ENCODE measurements around the gene KLHL7. TPM values are rescaled to one million over a fixed set of nuclear protein-coding genes. Genes with fewer than 3 reads are reported as not detected.

KLHL7 gene
- total RNA-seq, 2 experiments from 2014 or later, result 18.1 to 20.8 TPM

DNA sequence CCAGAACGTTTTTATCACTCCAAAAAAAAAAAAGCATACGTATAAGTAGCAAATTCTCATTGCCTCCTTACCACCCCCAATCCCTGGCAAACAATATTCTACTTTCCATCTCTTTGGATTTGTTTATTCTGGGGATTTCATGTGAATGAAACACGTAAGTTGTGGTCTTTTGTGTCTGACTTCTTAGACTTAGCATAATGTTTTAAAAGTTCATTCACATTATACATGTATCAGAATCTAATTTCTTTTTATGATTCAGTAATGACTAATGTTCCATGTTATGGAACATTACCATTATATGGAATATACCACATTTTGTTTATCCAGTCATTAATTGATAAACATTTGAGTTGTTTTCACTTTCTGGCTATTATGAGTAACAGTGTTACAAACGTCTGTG is 12.5 kb upstream of the KLHL7 start:
- intact Hi-C loops (cut with DNase I, micrococcal nuclease), result no loop called here
- H3K27ac Mint-ChIP-seq, result no peak overlapping the region
- ATAC-seq (no peak), DNase-seq (no peak)
- POLR2A ChIA-PET, result no interaction called here
- H3K4me1 Mint-ChIP-seq, result no peaks in the 10 kb centered on the region
- CTCF ChIA-PET, result interaction anchor here (0.6 kb wide), 1 partner anchor 1265 kb away, joined by 3 read pairs; no protein-coding TSS in a partner anchor
- H3K9me3 Mint-ChIP-seq (ENCODE audit: low read depth), result no peaks in the 10 kb centered on the region
- no peak overlapping the region for H3K4me3 Mint-ChIP-seq
- no peaks in the 10 kb centered on the region for H3K27me3 Mint-ChIP-seq
- H3K36me3 Mint-ChIP-seq (ENCODE audit: low read depth), result peaks cover 2% of the 10 kb centered on the region

GRCh38 chr7:23093546-23093945 is 12.0 kb upstream of the KLHL7 start:
- POLR2A ChIA-PET, result no interaction called here
- intact Hi-C loops (cut with DNase I, micrococcal nuclease), result no loop called here
- CTCF ChIA-PET, result no interaction called here
- Mint-ChIP-seq H3K9me3 (ENCODE audit: low read depth) (no peaks in the 10 kb centered on the region), H3K4me1 (no peaks in the 10 kb centered on the region), H3K27me3 (no peaks in the 10 kb centered on the region), H3K27ac (no peak overlapping the region), H3K4me3 (no peak overlapping the region), H3K36me3 (ENCODE audit: low read depth) (peaks cover 2% of the 10 kb centered on the region)
- DNase-seq (no peak), ATAC-seq (no peak)

GRCh38 chr7:23096518-23097290 is 8.9 kb upstream of the KLHL7 start:
- no peak overlapping the region for H3K4me3 Mint-ChIP-seq
- ATAC-seq (no peak), DNase-seq (no peak)
- H3K36me3 Mint-ChIP-seq (ENCODE audit: low read depth), result peaks cover 2% of the 10 kb centered on the region
- intact Hi-C loops (cut with DNase I, micrococcal nuclease), result no loop called here
- no peaks in the 10 kb centered on the region for H3K9me3 Mint-ChIP-seq (ENCODE audit: low read depth)
- H3K4me1 Mint-ChIP-seq, result no peaks in the 10 kb centered on the region
- H3K27ac Mint-ChIP-seq, result no peak overlapping the region
- POLR2A ChIA-PET, result interaction anchor here (0.5 kb wide), 1 partner anchor 364 kb away, joined by 6 read pairs; no protein-coding TSS in a partner anchor
- H3K27me3 Mint-ChIP-seq, result no peaks in the 10 kb centered on the region
- CTCF ChIA-PET, result interaction anchor here (1.6 to 4.0 kb wide), 2 partner anchors 9 to 10 kb away, joined by 5 to 22 read pairs; partner anchors contain the start of gene KLHL7

GRCh38 chr7:23098029-23098428 is 7.6 kb upstream of the KLHL7 start:
- CTCF ChIA-PET, result interaction anchor here (0.6 to 4.0 kb wide), 4 partner anchors 8 to 316 kb away, joined by 3 to 22 read pairs (median 5); partner anchors contain the start of gene KLHL7
- no peak overlapping the region for H3K27ac Mint-ChIP-seq
- intact Hi-C loops (cut with DNase I, micrococcal nuclease), result no loop called here
- H3K4me3 Mint-ChIP-seq, result no peak overlapping the region
- no peaks in the 10 kb centered on the region for H3K27me3 Mint-ChIP-seq
- H3K9me3 Mint-ChIP-seq (ENCODE audit: low read depth), result no peaks in the 10 kb centered on the region
- peaks cover 2% of the 10 kb centered on the region for H3K36me3 Mint-ChIP-seq (ENCODE audit: low read depth)
- DNase-seq (no peak), ATAC-seq (no peak)
- POLR2A ChIA-PET, result no interaction called here
- no peaks in the 10 kb centered on the region for H3K4me1 Mint-ChIP-seq

- H3K27ac Mint-ChIP-seq, result no peak overlapping the region
- intact Hi-C loops (cut with DNase I, micrococcal nuclease), result no loop called here
- no peaks in the 10 kb centered on the region for H3K9me3 Mint-ChIP-seq (ENCODE audit: low read depth)
- no peaks in the 10 kb centered on the region for H3K4me1 Mint-ChIP-seq
- ATAC-seq, result no peak
- no peak for DNase-seq
- H3K36me3 Mint-ChIP-seq (ENCODE audit: low read depth), result peaks cover 2% of the 10 kb centered on the region
- POLR2A ChIA-PET, result interaction anchor here (0.6 kb wide), 1 partner anchor 65 kb away, joined by 3 read pairs; no protein-coding TSS in a partner anchor
- H3K4me3 Mint-ChIP-seq, result no peak overlapping the region
- no peaks in the 10 kb centered on the region for H3K27me3 Mint-ChIP-seq
- CTCF ChIA-PET, result interaction anchor here (0.6 to 4.0 kb wide), 6 partner anchors 7 to 316 kb away, joined by 3 to 22 read pairs (median 4); partner anchors contain the start of gene KLHL7
Observed at GRCh38 chr7:23098460-23098859, 7.1 kb upstream of the KLHL7 start.

GRCh38 chr7:23100697-23101096 is 4.9 kb upstream of the KLHL7 start:
- Mint-ChIP-seq H3K27me3 (no peaks in the 10 kb centered on the region), H3K4me3 (no peak overlapping the region), H3K9me3 (ENCODE audit: low read depth) (no peaks in the 10 kb centered on the region), H3K36me3 (ENCODE audit: low read depth) (peaks cover 2% of the 10 kb centered on the region), H3K27ac (no peak overlapping the region), H3K4me1 (no peaks in the 10 kb centered on the region)
- intact Hi-C loops (cut with DNase I, micrococcal nuclease), result loop anchor here in 1 of 2 experiments (10.0 kb wide), 1 partner anchor 434 kb away; the partner anchor contains the start of gene TRA2A
- no peak for DNase-seq
- no peak for ATAC-seq
- ChIA-PET POLR2A (no interaction called here), CTCF (interaction anchor here (0.6 to 1.3 kb wide), 2 partner anchors 12 to 15 kb away, joined by 3 read pairs; no protein-coding TSS in a partner anchor)

DNA sequence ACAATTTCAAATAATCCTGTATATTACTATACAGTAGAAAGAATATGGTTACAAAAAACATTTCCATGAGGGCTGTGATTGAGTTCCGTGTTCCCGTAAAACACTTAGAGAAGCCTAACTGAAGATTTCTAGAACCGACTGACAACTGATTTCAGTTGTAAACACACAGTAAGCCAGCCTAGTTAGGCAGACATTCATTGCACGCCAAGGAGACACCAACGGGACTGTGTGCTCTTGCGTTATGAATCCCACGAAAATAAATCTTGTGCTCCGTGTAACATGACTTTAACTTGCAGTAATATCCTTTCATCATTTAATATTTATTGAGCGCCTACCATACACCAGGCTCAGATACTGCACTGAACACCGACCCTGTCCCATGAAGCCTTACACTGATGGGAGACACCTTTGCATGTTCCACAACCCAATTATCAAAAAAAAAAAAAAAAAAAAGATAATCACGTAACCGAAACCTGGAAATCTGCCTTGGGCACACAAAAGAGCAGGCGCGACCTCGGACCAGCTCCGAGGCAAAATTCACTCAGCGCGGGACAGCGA is 420 bp upstream of the KLHL7 start:
- peaks cover 2% of the 10 kb centered on the region for H3K36me3 Mint-ChIP-seq (ENCODE audit: low read depth)
- peaks cover 32% of the 10 kb centered on the region for H3K4me1 Mint-ChIP-seq
- H3K9me3 Mint-ChIP-seq (ENCODE audit: low read depth), result no peaks in the 10 kb centered on the region
- H3K27me3 Mint-ChIP-seq, result no peaks in the 10 kb centered on the region
- ATAC-seq (peak; percentile 36), DNase-seq (peak; percentile 9)
- ChIA-PET CTCF (interaction anchor here (0.9 to 2.2 kb wide), 8 partner anchors 7 to 323 kb away, joined by 4 to 9 read pairs (median 5); partner anchors contain the start of gene TOMM7), POLR2A (interaction anchor here (0.6 to 0.7 kb wide), 2 partner anchors 15 to 1813 kb away, joined by 3 to 4 read pairs; no protein-coding TSS in a partner anchor)
- intact Hi-C loops (cut with DNase I, micrococcal nuclease), result loop anchor here (1.0 to 10.0 kb wide), 10 partner anchors 76 to 1678 kb away; partner anchors contain the start of genes HYCC1 (in 2 of the 2), TOMM7 (in 2 of the 2), TRA2A (in 2 of the 2) and FAM221A (in 1 of the 2)
- peak overlapping the region; percentile 97 for H3K4me3 Mint-ChIP-seq
- H3K27ac Mint-ChIP-seq, result peak overlapping the region; percentile 94

GRCh38 chr7:23106057-23106822 is 655 bp downstream of the KLHL7 start:
- ChIA-PET CTCF (interaction anchor here (0.6 to 2.2 kb wide), 14 partner anchors 8 to 477 kb away, joined by 3 to 9 read pairs (median 4); partner anchors contain the start of gene TOMM7), POLR2A (interaction anchor here (0.6 to 1.0 kb wide), 3 partner anchors 10 to 1815 kb away, joined by 3 to 5 read pairs (median 4); no protein-coding TSS in a partner anchor)
- intact Hi-C loops (cut with DNase I, micrococcal nuclease), result loop anchor here (1.0 to 10.0 kb wide), 4 partner anchors 219 to 1679 kb away; partner anchors contain the start of genes SP4 (in 1 of the 2) and TRA2A (in 1 of the 2)
- ATAC-seq (peak; percentile 33), DNase-seq (peak; percentile 64)
- peak overlapping the region; percentile 94 for H3K27ac Mint-ChIP-seq
- peaks cover 35% of the 10 kb centered on the region for H3K4me1 Mint-ChIP-seq
- H3K36me3 Mint-ChIP-seq (ENCODE audit: low read depth), result peaks cover 2% of the 10 kb centered on the region
- peak overlapping the region; percentile 97 for H3K4me3 Mint-ChIP-seq
- no peaks in the 10 kb centered on the region for H3K9me3 Mint-ChIP-seq (ENCODE audit: low read depth)
- H3K27me3 Mint-ChIP-seq, result no peaks in the 10 kb centered on the region

DNA sequence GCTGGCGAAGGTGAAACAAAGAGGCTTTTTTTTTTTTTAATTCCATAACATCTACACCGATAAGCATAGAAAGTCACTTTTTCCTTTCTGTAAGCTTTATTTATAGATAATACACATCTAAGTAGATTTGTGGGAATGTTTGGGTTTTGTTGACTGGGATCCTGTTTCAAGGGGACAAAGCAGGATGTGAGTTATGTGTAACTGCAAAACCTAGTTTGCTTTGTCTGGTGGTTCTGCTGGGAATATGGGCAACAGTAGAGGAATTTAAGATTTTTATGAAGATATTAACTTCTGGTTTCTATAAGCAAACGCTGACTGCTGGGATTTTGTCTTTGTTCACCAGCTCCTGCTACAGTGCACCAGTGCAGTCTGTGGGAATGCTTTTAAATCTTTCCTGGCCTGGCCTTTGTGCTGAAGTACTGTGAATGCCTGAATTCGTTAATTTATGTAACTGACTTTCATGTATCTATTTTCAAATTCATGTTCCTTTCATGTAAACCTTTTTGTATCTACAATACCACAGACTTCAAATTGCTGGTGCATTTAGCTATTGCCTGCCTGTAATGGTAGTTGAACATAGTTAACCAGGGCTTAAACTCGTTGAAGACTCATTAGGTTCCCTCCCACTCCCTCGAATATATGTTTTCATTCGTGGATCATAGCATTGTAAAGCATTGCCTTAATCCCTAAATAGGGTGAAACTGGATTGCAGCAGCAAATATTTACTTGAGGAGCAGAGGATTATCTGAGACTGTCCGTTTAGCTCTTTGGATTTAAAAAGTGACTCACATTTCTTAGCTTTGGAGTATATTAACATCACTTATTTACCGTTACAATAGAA is 1.5 kb downstream of the KLHL7 start:
- H3K27me3 Mint-ChIP-seq, result no peaks in the 10 kb centered on the region
- POLR2A ChIA-PET, result interaction anchor here (0.6 kb wide), 1 partner anchor 9 kb away, joined by 3 read pairs; no protein-coding TSS in a partner anchor
- H3K4me3 Mint-ChIP-seq, result peak overlapping the region; percentile 97
- ATAC-seq, result no peak
- H3K9me3 Mint-ChIP-seq (ENCODE audit: low read depth), result no peaks in the 10 kb centered on the region
- H3K36me3 Mint-ChIP-seq (ENCODE audit: low read depth), result peaks cover 2% of the 10 kb centered on the region
- intact Hi-C loops (cut with DNase I, micrococcal nuclease), result loop anchor here (1.0 to 10.0 kb wide), 4 partner anchors 220 to 1680 kb away; partner anchors contain the start of genes SP4 (in 1 of the 2) and TRA2A (in 1 of the 2)
- DNase-seq, result no peak
- peak overlapping the region; percentile 79 for H3K27ac Mint-ChIP-seq
- CTCF ChIA-PET, result interaction anchor here (0.5 to 2.2 kb wide), 9 partner anchors 16 to 477 kb away, joined by 3 to 9 read pairs (median 4); partner anchors contain the start of gene HYCC1
- H3K4me1 Mint-ChIP-seq, result peaks cover 35% of the 10 kb centered on the region

DNA sequence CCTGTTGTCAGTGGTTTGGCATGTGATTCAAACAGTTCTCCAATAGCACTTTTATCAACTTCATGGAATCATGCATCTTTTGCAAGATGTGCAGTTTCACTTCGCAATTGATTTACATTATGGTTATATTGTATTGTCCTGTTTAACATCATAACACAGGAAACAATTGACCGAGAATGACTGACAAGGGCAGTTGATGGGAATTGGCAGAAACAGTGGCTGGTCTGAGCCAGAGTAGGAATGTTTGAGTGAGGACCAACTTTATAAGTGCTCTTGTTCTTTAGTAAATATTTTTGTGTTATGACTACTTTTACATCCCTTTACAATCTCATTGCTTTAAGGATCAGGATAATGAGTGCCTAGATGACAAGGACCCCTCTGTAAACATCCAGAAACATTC is 2.2 kb downstream of the KLHL7 start:
- peaks cover 2% of the 10 kb centered on the region for H3K36me3 Mint-ChIP-seq (ENCODE audit: low read depth)
- ATAC-seq (no peak), DNase-seq (no peak)
- H3K27ac Mint-ChIP-seq, result no peak overlapping the region
- H3K4me3 Mint-ChIP-seq, result no peak overlapping the region
- H3K27me3 Mint-ChIP-seq, result no peaks in the 10 kb centered on the region
- peaks cover 35% of the 10 kb centered on the region for H3K4me1 Mint-ChIP-seq
- CTCF ChIA-PET, result interaction anchor here (0.6 kb wide), 1 partner anchor 302 kb away, joined by 3 read pairs; no protein-coding TSS in a partner anchor
- H3K9me3 Mint-ChIP-seq (ENCODE audit: low read depth), result no peaks in the 10 kb centered on the region
- intact Hi-C loops (cut with DNase I, micrococcal nuclease), result loop anchor here (2.0 to 10.0 kb wide), 3 partner anchors 221 to 1680 kb away; partner anchors contain the start of genes SP4 (in 1 of the 2) and TRA2A (in 1 of the 2)
- POLR2A ChIA-PET, result no interaction called here
